ENCODE data around the gene OPCML. TPM values are rescaled to one million over a fixed set of nuclear protein-coding genes. Genes with fewer than 3 reads are reported as not detected.

OPCML gene
- total RNA-seq, 1 experiment from 2014 or later: not detected

DNA sequence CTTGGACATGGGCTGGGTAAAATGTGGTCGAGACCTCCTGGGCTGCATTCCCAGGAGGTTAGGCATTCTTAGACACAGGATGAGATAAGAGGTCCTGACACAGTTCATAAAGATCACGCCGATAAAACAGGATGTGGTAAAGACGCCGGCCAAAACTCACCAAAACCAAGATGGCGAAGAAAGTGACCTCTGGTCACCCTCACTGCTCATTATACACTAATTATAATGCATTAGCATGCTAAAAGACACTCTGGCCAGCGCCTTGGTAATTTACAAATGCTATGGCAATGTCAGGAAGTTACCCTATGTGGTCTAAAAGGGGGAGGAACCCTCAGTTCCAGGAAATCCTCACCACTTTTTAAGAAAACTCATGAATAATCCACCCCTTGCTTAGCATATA, 983.3 kb downstream of the OPCML start:
- TF ChIP-seq, protein P1, sequence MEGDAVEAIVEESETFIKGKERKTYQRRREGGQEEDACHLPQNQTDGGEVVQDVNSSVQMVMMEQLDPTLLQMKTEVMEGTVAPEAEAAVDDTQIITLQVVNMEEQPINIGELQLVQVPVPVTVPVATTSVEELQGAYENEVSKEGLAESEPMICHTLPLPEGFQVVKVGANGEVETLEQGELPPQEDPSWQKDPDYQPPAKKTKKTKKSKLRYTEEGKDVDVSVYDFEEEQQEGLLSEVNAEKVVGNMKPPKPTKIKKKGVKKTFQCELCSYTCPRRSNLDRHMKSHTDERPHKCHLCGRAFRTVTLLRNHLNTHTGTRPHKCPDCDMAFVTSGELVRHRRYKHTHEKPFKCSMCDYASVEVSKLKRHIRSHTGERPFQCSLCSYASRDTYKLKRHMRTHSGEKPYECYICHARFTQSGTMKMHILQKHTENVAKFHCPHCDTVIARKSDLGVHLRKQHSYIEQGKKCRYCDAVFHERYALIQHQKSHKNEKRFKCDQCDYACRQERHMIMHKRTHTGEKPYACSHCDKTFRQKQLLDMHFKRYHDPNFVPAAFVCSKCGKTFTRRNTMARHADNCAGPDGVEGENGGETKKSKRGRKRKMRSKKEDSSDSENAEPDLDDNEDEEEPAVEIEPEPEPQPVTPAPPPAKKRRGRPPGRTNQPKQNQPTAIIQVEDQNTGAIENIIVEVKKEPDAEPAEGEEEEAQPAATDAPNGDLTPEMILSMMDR (conservative IDR thresholded peaks at IDR 0.05): no peak
- TF ChIP-seq EZH2 (IDR thresholded peaks at IDR 0.05; ENCODE audit: low read depth): no peak
- H3K79me2 ChIP-seq (ENCODE audit: low read depth): no peaks in the 10 kb centered on the region
- H3K27ac ChIP-seq: no peak overlapping the region
- no peaks in the 10 kb centered on the region for H3K27me3 ChIP-seq (ENCODE audit: insufficient read depth, low read depth)
- no peaks in the 10 kb centered on the region for H3K36me3 ChIP-seq (ENCODE audit: low read depth)
- no TSS peak for BruUV-seq (replicated peaks)
- no peaks in the 10 kb centered on the region for H3F3A ChIP-seq (ENCODE audit: insufficient read depth, low read depth)
- H3K9me2 ChIP-seq (ENCODE audit: insufficient read depth): no peaks in the 10 kb centered on the region
- no peak overlapping the region for H3K4me3 ChIP-seq
- no peaks in the 10 kb centered on the region for H3K9me3 ChIP-seq (ENCODE audit: insufficient read depth, low read depth)
- no peaks in the 10 kb centered on the region for H4K20me1 ChIP-seq (ENCODE audit: insufficient read depth)
- H3K4me1 ChIP-seq (replicated peaks; ENCODE audit: insufficient read depth): no peaks in the 10 kb centered on the region
- H2AFZ ChIP-seq: no peak overlapping the region
- ChIA-PET POLR2A (ENCODE audit: unreplicated experiment) (no interaction called here), CTCF (no interaction called here)
- no peak for DNase-seq
- H3K4me2 ChIP-seq: no peak overlapping the region
- intact Hi-C loops (cut with micrococcal nuclease; ENCODE audit: unreplicated experiment): no loop called here

DNA sequence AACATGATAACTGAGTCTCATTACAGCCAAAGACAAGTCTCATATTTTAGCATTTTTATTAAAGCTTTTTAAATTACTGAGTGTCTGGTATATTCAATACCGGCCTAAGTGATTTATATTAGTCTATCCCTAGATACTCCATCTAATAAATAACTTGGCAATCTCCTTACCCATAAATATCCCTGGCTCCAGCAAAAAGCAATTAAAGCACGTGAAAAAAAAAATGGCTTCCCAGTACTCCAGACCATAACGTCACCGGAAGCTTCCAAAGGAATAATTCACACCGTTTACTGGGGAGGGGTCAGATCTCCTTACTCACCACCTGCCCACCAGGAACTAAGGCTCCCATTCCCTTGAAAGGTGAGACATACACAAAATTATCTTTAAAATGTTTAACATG, 988.3 kb downstream of the OPCML start:
- Histone ChIP-seq H3K79me2 (ENCODE audit: low read depth) (no peaks in the 10 kb centered on the region), H4K20me1 (ENCODE audit: insufficient read depth) (no peaks in the 10 kb centered on the region), H3K36me3 (ENCODE audit: low read depth) (no peaks in the 10 kb centered on the region), H3F3A (ENCODE audit: insufficient read depth, low read depth) (no peaks in the 10 kb centered on the region), H3K4me3 (no peak overlapping the region), H3K9me2 (ENCODE audit: insufficient read depth) (no peaks in the 10 kb centered on the region), H2AFZ (no peak overlapping the region), H3K27me3 (ENCODE audit: insufficient read depth, low read depth) (no peaks in the 10 kb centered on the region), H3K9me3 (ENCODE audit: insufficient read depth, low read depth) (no peaks in the 10 kb centered on the region), H3K27ac (no peak overlapping the region), H3K4me1 (replicated peaks; ENCODE audit: insufficient read depth) (no peaks in the 10 kb centered on the region), H3K4me2 (no peak overlapping the region)
- intact Hi-C loops (cut with micrococcal nuclease; ENCODE audit: unreplicated experiment): no loop called here
- BruUV-seq (replicated peaks): no TSS peak
- ChIA-PET CTCF (no interaction called here), POLR2A (ENCODE audit: unreplicated experiment) (no interaction called here)
- no peak for DNase-seq
- TF ChIP-seq EZH2 (IDR thresholded peaks at IDR 0.05; ENCODE audit: low read depth): no peak
- TF ChIP-seq, protein P1 (conservative IDR thresholded peaks at IDR 0.05): no peak

DNA sequence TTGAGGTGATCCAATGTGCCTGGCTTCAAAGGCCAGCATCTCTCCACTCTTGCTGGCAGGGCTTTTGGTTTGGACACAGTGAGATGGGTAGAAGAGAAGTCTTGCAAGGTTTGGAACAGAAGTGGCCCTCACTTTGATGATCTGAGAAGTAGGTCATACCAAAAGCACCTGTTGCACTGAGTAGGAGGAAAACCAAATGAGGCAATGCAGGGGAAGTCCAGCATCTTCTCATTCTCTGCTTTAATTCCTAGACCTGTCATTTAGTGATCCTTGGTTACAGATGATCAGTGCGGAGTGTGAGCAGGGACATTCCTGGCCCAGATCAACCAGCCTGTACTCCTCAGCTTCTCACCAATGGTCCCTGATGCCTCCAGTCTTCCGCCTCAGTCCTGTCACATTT, 990.5 kb downstream of the OPCML start:
- Histone ChIP-seq H3K4me1 (replicated peaks; ENCODE audit: insufficient read depth) (no peaks in the 10 kb centered on the region), H3K9me2 (ENCODE audit: insufficient read depth) (no peaks in the 10 kb centered on the region), H3K4me2 (no peak overlapping the region), H3F3A (ENCODE audit: insufficient read depth, low read depth) (no peaks in the 10 kb centered on the region), H2AFZ (no peak overlapping the region), H4K20me1 (ENCODE audit: insufficient read depth) (no peaks in the 10 kb centered on the region), H3K9me3 (ENCODE audit: insufficient read depth, low read depth) (no peaks in the 10 kb centered on the region), H3K4me3 (no peak overlapping the region), H3K36me3 (ENCODE audit: low read depth) (no peaks in the 10 kb centered on the region), H3K79me2 (ENCODE audit: low read depth) (no peaks in the 10 kb centered on the region), H3K27me3 (ENCODE audit: insufficient read depth, low read depth) (no peaks in the 10 kb centered on the region), H3K27ac (no peak overlapping the region)
- CTCF ChIA-PET: no interaction called here
- no peak for TF ChIP-seq EZH2 (IDR thresholded peaks at IDR 0.05; ENCODE audit: low read depth)
- TF ChIP-seq, protein P1 (conservative IDR thresholded peaks at IDR 0.05): no peak
- no peak for DNase-seq
- no TSS peak for BruUV-seq (replicated peaks)
- POLR2A ChIA-PET (ENCODE audit: unreplicated experiment): no interaction called here
- intact Hi-C loops (cut with micrococcal nuclease; ENCODE audit: unreplicated experiment): no loop called here

Data from PC-9 (cell line).